ENCODE data around the gene MIOS.

The MIOS gene

DNA sequence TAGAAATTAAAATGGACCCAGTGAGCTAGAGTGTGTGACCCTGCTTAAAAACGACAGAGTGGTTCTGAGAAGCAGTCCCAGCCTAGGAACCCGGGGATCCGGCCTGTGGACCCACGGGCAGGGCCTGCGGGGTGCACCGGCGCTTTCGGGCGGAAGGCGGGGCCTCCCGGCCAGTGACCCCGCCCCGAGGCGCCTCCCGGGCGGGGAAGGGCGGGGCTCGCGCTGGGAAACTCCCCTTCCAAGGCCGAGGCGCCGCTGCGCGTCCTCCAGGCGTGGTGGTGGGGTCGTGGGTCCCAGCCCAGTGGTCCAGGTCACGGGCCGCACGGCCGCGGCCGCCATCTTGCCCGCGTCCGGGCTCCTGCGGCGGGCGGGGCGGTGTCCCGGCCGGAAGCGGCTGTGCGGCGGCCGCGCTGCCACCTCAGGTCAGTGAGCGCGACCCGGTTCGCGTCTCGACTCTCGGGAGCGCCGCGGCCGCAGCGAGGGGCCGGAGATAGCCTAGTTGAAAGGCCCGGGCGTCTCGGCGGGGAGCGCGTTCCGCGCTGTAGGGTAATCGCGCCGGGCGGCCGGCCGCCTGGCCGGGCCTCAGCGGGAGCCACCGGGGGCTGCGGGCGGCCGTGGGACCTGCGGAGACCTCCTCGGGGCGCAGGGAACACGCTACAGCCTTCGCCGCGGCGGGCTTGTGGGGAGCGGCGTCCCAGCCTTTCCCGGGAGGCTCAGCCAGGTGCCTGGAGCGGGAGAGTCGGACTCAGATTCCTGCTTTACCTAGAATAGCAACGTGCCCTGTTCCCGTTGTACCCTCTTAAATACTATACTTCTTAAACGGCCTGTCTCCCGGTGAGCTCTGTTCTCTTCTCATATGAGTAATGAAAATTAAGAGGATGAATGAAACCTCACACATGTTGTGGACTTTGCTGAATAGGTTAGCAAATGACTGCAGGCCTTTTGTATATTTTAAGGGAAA is at the start of gene MIOS:
TSS of gene MIOS (plus strand) at position 234 of the 961 bp plus-strand sequence. CDS start 5,592 bp downstream, outside the sequence.
- DNase-seq: peak; percentile 81 to 83

DNA sequence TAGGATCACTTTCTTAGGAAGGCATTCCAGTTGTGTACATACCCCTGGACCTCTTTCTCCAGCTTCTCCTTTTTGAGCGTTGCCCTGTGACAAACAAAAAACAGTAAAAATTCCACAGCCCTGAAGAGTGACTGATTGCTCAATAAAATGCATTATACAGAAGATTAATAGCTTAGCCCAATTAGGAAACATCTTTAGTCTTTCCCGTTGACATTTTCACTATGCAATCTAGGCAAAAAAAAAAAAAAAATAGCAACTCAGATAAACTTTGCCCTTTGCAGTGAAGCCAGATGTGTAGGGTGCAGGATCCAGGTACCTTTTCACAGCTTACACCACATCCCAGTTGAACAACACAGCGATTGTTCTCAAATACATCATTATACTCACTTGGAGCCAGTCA is 48.9 kb upstream of the MIOS start:
- DNase-seq: peak; percentile 49 to 60

- DNase-seq: peak; percentile 15 to 41
Observed at GRCh38 chr7:7519056-7519455, 47.6 kb upstream of the MIOS start.

- no peak for DNase-seq
Observed at GRCh38 chr7:7519528-7519927, 47.2 kb upstream of the MIOS start.

DNA sequence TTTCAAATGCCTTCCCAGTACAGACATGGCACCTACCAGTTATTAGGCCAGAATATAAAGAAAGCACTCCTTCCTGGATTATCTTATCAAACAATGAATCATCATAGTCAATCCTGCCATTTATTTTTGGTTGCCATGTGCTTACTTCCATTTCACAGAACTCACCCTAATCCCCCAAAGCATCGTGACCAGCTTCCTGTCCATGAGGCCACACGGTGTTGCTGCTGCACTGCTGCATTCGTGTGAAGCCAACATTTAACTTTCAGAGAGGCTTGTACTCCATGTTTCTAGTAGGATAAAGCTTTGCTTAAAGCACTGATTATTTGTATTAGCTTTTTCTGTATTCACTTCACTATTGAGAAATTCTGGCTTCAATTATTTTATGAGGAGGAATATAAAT is 45.4 kb upstream of the MIOS start:
- DNase-seq: no peak

DNA sequence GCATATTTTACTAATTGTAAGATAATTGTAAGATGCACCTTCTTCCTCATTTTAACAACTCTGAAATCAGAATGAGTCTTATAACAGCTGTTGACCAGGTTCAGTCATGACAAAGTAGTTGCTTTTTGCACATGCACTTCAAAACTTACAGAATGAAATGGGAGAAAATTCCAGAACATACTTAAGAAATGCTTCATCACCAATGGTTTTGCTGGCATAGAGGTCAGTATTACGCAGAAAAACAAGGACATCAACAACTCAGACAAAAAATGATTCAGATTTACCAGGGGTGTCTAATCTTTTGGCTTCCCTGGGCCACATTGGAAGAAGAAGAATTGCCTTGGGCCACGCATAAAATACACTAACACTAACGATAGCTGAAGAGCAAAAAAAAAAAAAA is 44.3 kb upstream of the MIOS start:
- DNase-seq: no peak

GRCh38 chr7:7524121-7524520 is 42.6 kb upstream of the MIOS start:
- DNase-seq: no peak

DNA sequence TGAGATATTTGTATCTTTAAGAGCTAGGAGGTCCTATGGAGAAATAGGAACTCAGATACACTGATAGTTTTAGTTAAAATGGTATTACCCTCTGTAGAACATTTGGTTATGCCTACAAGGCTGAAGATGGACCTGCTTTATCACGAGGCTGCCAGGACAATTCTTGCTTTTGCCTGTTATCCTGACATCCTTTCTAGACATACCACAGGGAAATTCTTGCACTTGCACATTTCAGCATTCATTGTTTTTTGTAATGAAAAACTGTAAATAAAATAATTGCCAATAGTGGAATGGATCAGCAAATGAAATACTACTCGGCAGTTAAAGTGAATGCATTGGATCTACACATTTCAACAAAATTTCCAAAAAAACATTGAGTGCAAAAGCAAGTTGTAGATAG is 40.7 kb upstream of the MIOS start:
- no peak for DNase-seq

DNA sequence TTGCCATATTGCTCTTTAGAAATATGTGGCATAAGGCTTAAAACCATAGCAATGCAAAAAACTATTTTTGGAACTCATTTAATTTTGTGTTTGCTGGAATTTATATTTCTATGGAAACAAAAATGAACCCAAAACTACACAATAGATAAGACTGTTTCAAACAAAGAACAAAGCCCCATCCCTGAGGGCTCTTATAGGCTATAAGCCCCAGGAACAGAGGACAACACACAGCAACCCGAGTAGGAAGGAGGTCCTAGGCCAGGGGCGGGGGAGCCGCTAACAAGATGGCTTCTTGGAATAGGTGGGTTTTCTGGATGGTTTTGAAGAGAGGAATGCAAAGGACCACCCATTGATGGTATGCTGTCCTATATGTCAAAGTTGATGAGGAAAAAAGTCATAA is 39.6 kb upstream of the MIOS start:
- no peak for DNase-seq

DNA sequence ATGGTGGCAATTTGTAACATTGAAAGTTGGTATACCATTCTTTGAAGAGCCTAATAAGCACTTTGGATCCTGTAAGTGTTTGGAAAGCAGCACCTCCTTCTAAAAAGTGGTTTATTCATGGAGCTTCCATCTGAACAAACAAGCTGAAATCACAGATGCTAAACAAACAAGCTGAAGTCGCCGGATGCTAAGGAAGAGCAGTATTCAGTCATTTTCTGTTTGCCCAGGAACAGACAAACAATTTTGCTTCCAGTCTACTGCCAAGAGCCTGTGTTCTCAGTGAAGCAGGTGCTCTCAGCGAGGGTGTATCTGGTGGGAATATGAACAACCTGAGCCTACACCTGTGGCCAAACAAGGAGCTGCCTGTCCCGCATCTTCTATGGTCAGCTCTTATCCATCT is 37.4 kb upstream of the MIOS start:
- DNase-seq: no peak

DNA sequence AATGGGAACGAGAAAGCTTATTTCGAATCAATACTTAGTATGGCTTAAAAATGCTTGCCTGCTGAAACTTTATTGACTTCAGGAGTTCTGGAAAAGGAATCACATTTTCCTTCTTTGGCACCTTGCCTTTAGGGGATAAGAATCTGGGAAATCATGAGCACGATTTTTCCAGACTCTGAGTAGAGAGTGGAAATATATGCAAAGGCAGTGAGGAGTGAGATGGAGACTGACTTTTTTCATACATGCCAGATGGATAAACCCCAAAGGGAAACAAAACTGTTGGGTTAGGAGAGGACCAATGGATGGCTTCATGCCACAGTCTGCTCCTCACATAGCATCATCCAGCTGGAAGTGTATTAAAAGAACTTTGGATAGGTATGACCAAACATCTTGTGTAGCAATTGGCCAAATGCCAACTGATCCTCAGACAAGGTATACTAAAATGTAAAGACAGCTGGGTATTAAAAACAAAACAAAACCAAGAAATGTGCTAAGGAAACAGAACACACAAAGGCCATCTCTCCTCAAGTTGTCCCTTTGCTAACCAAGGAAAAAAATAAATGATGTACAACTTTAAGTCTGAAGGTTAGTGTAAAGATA is 32.8 kb upstream of the MIOS start:
- DNase-seq: no peak

GRCh38 chr7:7535691-7536090 is 31.0 kb upstream of the MIOS start, which contains the start of gene COL28A1:
Gene COL28A1 (minus strand): TSS chr7:7535873. CDS start chr7:7532875, 2,998 bp downstream.
- no peak for DNase-seq

DNA sequence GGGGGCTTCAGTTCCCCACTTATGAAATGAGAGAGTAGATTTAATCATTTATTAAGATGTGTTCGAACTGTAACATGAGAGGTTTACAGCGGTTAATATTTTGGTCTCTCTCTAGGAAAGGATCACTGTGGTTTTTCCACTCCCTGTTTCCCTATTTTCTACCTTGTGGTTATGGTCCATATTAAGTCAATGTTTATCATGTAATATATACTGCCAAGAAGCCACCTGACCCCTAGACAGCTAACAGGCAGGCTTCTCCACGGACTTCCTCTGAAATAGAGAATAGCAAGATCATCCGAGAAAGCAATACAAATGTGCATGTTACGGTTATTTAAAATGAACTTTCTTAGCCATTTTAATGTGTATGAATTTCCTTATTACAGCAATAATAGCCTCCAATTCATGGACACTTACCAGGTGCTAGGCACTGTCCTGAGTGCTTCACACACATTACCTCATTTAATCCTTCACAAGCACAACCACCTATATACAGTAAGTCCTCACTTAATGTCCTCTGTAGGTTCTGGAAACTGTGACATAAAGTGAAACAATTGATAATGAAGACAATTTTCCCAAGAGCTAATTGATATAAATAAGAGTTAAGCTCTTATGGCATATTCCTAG is 30.2 kb upstream of the MIOS start:
- DNase-seq: no peak

GRCh38 chr7:7537711-7538110 is 29.0 kb upstream of the MIOS start:
- DNase-seq: no peak

GRCh38 chr7:7539152-7539551 is 27.5 kb upstream of the MIOS start:
- no peak for DNase-seq

- no peak for DNase-seq
Observed at GRCh38 chr7:7539711-7540110, 27.0 kb upstream of the MIOS start.

DNA sequence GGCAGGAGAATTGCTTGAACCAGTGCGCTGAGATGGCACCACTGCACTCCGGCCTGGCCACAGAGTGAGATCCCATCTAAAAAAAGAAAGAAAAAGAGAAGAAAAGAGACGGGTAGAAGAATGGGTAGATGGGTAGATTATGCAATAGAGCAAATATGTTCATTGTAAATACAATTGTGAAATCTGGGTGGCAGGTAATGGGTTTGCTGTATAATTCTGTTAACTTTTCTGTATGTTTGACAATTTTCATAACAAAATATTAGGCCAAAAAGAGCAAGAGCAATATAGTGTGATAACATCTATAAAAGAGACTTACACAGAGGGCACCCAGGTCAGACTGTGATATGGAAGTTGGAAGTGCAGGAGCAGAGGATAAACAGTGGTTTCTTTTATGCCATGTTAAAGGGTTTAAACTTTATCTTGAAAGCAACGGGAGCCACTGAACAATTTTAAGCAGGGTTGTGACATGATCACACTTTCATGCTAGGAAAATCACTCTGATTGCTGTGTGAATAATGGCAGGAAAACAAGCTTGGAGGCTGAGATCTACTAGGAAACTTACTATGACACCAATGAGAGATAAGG is 24.3 kb upstream of the MIOS start:
- no peak for DNase-seq

GRCh38 chr7:7548407-7548806 is 18.3 kb upstream of the MIOS start:
- no peak for DNase-seq

DNA sequence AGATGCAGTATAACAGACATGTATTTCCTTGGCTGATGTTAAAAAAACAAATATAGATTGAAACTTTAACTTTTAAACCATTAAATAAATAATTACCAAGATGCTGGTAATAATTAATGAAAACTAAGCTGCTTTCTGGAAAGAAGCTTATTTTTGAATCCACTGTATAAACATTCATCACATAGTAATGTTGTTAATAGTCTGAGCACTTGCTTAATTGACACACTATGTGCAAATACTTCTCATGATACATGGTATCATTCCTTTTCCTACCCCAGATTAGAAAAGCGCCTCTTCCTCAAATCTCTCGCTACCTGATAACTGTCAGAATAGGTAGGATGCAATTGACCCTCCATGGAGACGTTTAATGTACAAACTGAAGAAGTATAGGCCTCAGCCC is 16.0 kb upstream of the MIOS start:
- DNase-seq: no peak

- no peak for DNase-seq
Observed at GRCh38 chr7:7552199-7552598, 14.5 kb upstream of the MIOS start.

DNA sequence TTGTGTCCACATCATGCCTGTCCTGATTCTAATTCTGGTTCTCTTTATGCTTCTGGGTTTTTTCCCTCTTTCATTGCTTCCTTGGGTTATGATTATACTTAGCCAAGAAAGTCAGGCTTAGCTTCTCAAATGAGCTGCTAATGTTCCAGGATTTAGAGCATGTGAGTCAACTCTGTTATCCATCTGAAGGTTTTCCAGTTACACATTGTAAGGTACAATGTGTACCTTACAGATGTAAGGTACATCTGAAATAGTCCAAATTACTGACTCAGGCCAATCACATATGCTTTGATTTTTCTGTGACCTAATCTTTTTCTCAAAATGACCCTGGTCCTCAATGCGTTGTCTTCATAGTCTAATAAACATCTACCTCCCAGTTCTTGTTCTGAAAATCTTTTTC is 13.3 kb upstream of the MIOS start:
- no peak for DNase-seq

GRCh38 chr7:7554021-7554432 is 12.7 kb upstream of the MIOS start:
- no peak for DNase-seq

All from inflammatory macrophage treated with lipopolysaccharide for 1 hour (primary cell).